A549 (cell line): Measurements from ENCODE around the gene MEGF6. TPM values are rescaled to one million over a fixed set of nuclear protein-coding genes. Genes with fewer than 3 reads are reported as not detected.

Experiments
- ATAC-seq, 2 experiments: fragments of 200-7000 bp in 1 of 2; fragments of >200 bp in 1 of 2; cut with Nextera tagmentation in 1 of 2; cut with Tn5 transposase in 1 of 2; 3 replicates each; pipeline versions ENCODE4 v1.8.0 to v1.9.1; 2018 to 2020; ENCODE audit warnings: mild to moderate bottlenecking in 1 of 2, moderate library complexity in 1 of 2
- CTCF ChIA-PET: fragments of 300-600 bp; sonication (Branson Sonifier 250); formaldehyde crosslinking; extraction: SDS; loops from one replicate; lab custom pipeline; 2021; ENCODE audit warnings: antibody characterized with exemption, inconsistent platforms; lab: Yijun Ruan, JAX
- POLR2A ChIA-PET: fragments of 350-600 bp; formaldehyde crosslinking; extraction: SDS; loops from one replicate; lab custom pipeline; 2021; ENCODE audit warnings: antibody characterized with exemption, inconsistent platforms; lab: Yijun Ruan, JAX
- DNase-seq, 2 experiments: peaks; one replicate each; pipeline versions ENCODE4 v3.0.0 to v3.0.0-alpha.2; 2011 to 2016; ENCODE audit warnings: low read depth in 1 of 2, low spot score in 1 of 2
- FAIRE-seq: peaks from 2 replicates; lab custom pipeline; 2011; peaks lifted over from hg19 to GRCh38; lab: Jason Lieb, UNC
- H3K27ac ChIP-seq, 2 experiments: fragments of >200 bp; sonication (Bioruptor Twin); formaldehyde crosslinking; 3 replicates each; pipeline ENCODE4 v1.5.1; 2016 to 2017
- H3K4me1 ChIP-seq: fragments of >200 bp; sonication (Bioruptor Twin); formaldehyde crosslinking; 3 replicates; pipeline ENCODE4 v1.6.1; 2016
- H3K4me2 ChIP-seq: fragments of >200 bp; sonication (Bioruptor Twin); formaldehyde crosslinking; 3 replicates; pipeline ENCODE4 v1.6.1; 2016
- H3K4me3 ChIP-seq: fragments of >200 bp; sonication (Bioruptor Twin); formaldehyde crosslinking; 3 replicates; pipeline ENCODE4 v1.5.1; 2016
- H3K9me3 ChIP-seq: fragments of >200 bp; sonication (Bioruptor Twin); formaldehyde crosslinking; 3 replicates; pipeline ENCODE4 v1.6.1; 2016
- BCL3 ChIP-seq: fragments of >200 bp; sonication (Bioruptor Twin); formaldehyde crosslinking; IDR thresholded peaks from 3 replicates; pipeline ENCODE4 v1.6.1; 2016
- CBX2 ChIP-seq: fragments of 200-600 bp; sonication (generic); IDR thresholded peaks from 2 replicates; pipeline ENCODE4 v1.6.1; 2016; ENCODE audit warnings: low read depth, mild to moderate bottlenecking, borderline replicate concordance
- CEBPB ChIP-seq, 2 experiments: fragments of >200 bp in 1 of 2; sonication (Bioruptor Twin) in 1 of 2; formaldehyde crosslinking in 1 of 2; IDR thresholded peaks; 2 replicates each; pipeline ENCODE4 v1.6.1; 2012 to 2016
- CHD2 ChIP-seq: fragments of 150-350 bp; IDR thresholded peaks from 2 replicates; pipeline ENCODE4 v1.6.1; 2014; ENCODE audit warnings: low read length; ENCODE audit not compliant: partially characterized antibody
- CHD4 ChIP-seq: fragments of 200-600 bp; sonication (generic); IDR thresholded peaks from 2 replicates; pipeline ENCODE4 v1.6.1; 2016; ENCODE audit warnings: antibody characterized with exemption, mild to moderate bottlenecking, borderline replicate concordance
- CTCF ChIP-seq: fragments of >200 bp; sonication (Bioruptor Twin); formaldehyde crosslinking; IDR thresholded peaks from 3 replicates; pipeline ENCODE4 v1.5.1; 2016
- EHF ChIP-seq: fragments of 250-450 bp; sonication (Bioruptor Pico); IDR thresholded peaks from 2 replicates; pipeline ENCODE4 v1.5.0; 2020; ENCODE audit warnings: mild to moderate bottlenecking
- ELK1 ChIP-seq: fragments of 150-350 bp; IDR thresholded peaks from 2 replicates; pipeline ENCODE4 v1.6.1; 2014; ENCODE audit warnings: low read depth, mild to moderate bottlenecking, low read length
- FOXS1 ChIP-seq: fragments of 250-450 bp; sonication (Bioruptor Pico); IDR thresholded peaks from 2 replicates; pipeline ENCODE4 v1.5.0; 2020; ENCODE audit warnings: mild to moderate bottlenecking, moderate library complexity
- GATA3 ChIP-seq: IDR thresholded peaks from 2 replicates; pipeline ENCODE4 v1.6.1; 2012; ENCODE audit warnings: borderline replicate concordance
- JUN ChIP-seq, 2 experiments: fragments of >200 bp; sonication (Bioruptor Twin); formaldehyde crosslinking; IDR thresholded peaks; 2 replicates in 1 of 2; 3 replicates in 1 of 2; pipeline ENCODE4 v1.6.1; 2016 to 2017
- MAX ChIP-seq: IDR thresholded peaks from 2 replicates; pipeline ENCODE4 v1.6.1; 2012
- PBX3 ChIP-seq: IDR thresholded peaks from 2 replicates; pipeline ENCODE4 v1.6.1; 2012
- PHF8 ChIP-seq: fragments of 200-600 bp; sonication (generic); IDR thresholded peaks from 2 replicates; pipeline ENCODE4 v1.6.1; 2016; ENCODE audit warnings: low read depth, mild to moderate bottlenecking, antibody characterized with exemption, moderate library complexity, borderline replicate concordance
- POLR2A ChIP-seq: IDR thresholded peaks from 2 replicates; pipeline ENCODE4 v1.6.1; 2012; ENCODE audit warnings: mild to moderate bottlenecking, low read length
- RAD21 ChIP-seq, 2 experiments: fragments of >200 bp in 1 of 2; sonication (Bioruptor Twin) in 1 of 2; formaldehyde crosslinking in 1 of 2; IDR thresholded peaks in 1 of 2; conservative IDR thresholded peaks in 1 of 2; 2 replicates in 1 of 2; 3 replicates in 1 of 2; pipeline ENCODE4 v1.6.1; 2012 to 2018; ENCODE audit warnings: inconsistent platforms in 1 of 2
- RARB ChIP-seq: fragments of 250-450 bp; sonication (Bioruptor Pico); IDR thresholded peaks from 2 replicates; pipeline ENCODE4 v1.8.0; 2021; ENCODE audit warnings: mild to moderate bottlenecking, moderate library complexity
- RFX5 ChIP-seq: fragments of 450-650 bp; IDR thresholded peaks from 2 replicates; pipeline ENCODE4 v1.7.1; 2014; ENCODE audit warnings: antibody characterized with exemption, mild to moderate bottlenecking, moderate library complexity
- SREBF2 ChIP-seq: fragments of 450-650 bp; IDR thresholded peaks from 2 replicates; pipeline ENCODE4 v1.6.1; 2014; ENCODE audit warnings: mild to moderate bottlenecking, moderate library complexity
- USF2 ChIP-seq: fragments of 450-650 bp; IDR thresholded peaks from 2 replicates; pipeline ENCODE4 v1.6.1; 2014; ENCODE audit warnings: antibody characterized with exemption
- ZC3H11A ChIP-seq: fragments of 450-650 bp; IDR thresholded peaks from 2 replicates; pipeline ENCODE4 v1.6.1; 2014; ENCODE audit warnings: antibody characterized with exemption, mild to moderate bottlenecking
- ZFP36 ChIP-seq: fragments of 450-650 bp; IDR thresholded peaks from 2 replicates; pipeline ENCODE4 v1.6.1; 2014; ENCODE audit warnings: borderline replicate concordance; ENCODE audit not compliant: partially characterized antibody
- ZNF302 ChIP-seq: fragments of 250-450 bp; sonication (Bioruptor Pico); IDR thresholded peaks from 2 replicates; pipeline ENCODE4 v1.9.0; 2021; ENCODE audit warnings: inconsistent platforms, mild to moderate bottlenecking, moderate library complexity
- ZSCAN20 ChIP-seq: fragments of 250-450 bp; sonication (Bioruptor Pico); IDR thresholded peaks from 2 replicates; pipeline ENCODE4 v1.8.0; 2022; ENCODE audit warnings: mild to moderate bottlenecking, moderate library complexity
- WGBS: methylation state at CpG from one replicate; pipeline ENCODE4 v1.1.6; 2017; ENCODE audit errors: missing lambda C conversion rate; 5-methylcytosine and 5-hydroxymethylcytosine counted together
- polyA plus RNA-seq, 4 experiments: library from polyadenylated mRNA; depleted of rRNA in 3 of 4; stranded (reverse); fragments of >200 nt; fragmentation: RNase III in 1 of 4; extraction: RNeasy Plus Mini Kit Qiagen cat#74134 plus additional on column Dnase treatment in 1 of 4; gene quantifications; 2 replicates in 3 of 4; 3 replicates in 1 of 4; pipeline ENCODE4 v1.2.3, GENCODE V29; 2011 to 2017

MEGF6 gene
- polyA plus RNA-seq, 2 of the 4 experiments (the other 2 are of a cell fraction) = 0.66 to 13.7 TPM

- H3K9me3 ChIP-seq = no peaks in the 10 kb centered on the region
- FAIRE-seq (no peak), ATAC-seq (peak; percentile 44 to 54; a peak in 5 of 6 replicates), DNase-seq (peak; percentile 36 to 37)
- H3K27ac ChIP-seq = peak overlapping the region; percentile 86 to 96
- ChIA-PET CTCF (interaction anchor here (7.0 kb wide), 1 partner anchor 173 kb away, joined by 102 read pairs; no protein-coding TSS in a partner anchor), POLR2A (no interaction called here)
- TF ChIP-seq GATA3 (no peak), CBX2 (no peak), ZSCAN20 (CRISPR knock-in tag) (no peak), JUN (IDR thresholded peaks at IDR 0.05) (no peak; a peak in 1 of 5 replicates), CTCF (no peak), FOXS1 (no peak), RFX5 (no peak), ELK1 (no peak), CHD4 (no peak), ZNF302 (no peak), RAD21 (conservative IDR thresholded peaks at IDR 0.05 in 1 of 2, IDR thresholded peaks at IDR 0.05 in 1 of 2) (no peak), ZFP36 (no peak)
- 26% methylated on average over 8 of the region's 71 CpGs for WGBS
- peak overlapping the region; percentile 92 for H3K4me3 ChIP-seq
- H3K4me1 ChIP-seq = peaks cover 6% of the 10 kb centered on the region; the same call in 1 of the 3 replicates
- peak overlapping the region; percentile 87 for H3K4me2 ChIP-seq
Measured at GRCh38 chr1:3625151-3625907, 14.0 kb upstream of the MEGF6 start.

- peaks cover 6% of the 10 kb centered on the region; the same call in 1 of the 3 replicates for H3K4me1 ChIP-seq
- ChIA-PET POLR2A (no interaction called here), CTCF (interaction anchor here (5.8 to 7.0 kb wide), 2 partner anchors 134 to 172 kb away, joined by 58 to 102 read pairs; no protein-coding TSS in a partner anchor)
- H3K9me3 ChIP-seq = no peaks in the 10 kb centered on the region
- peak within 1 kb of the TSS; percentile 86 to 96 for H3K27ac ChIP-seq
- peak; percentile 90 to 93 for DNase-seq
- peak within 1 kb of the TSS; percentile 92 for H3K4me3 ChIP-seq
- peak within 1 kb of the TSS; percentile 87 for H3K4me2 ChIP-seq
- WGBS = 4% methylated on average over 27 of the region's 108 CpGs
- TF ChIP-seq MAX (peak; percentile 53), EHF (CRISPR knock-in tag) (no peak), BCL3 (0 out of 3 replicates have a peak, but pooled peaks have one; percentile 42), PHF8 (peak; percentile 50; the same call in 1 of the 2 replicates), SREBF2 (no peak), CEBPB (IDR thresholded peaks at IDR 0.05) (no peak), PBX3 (peak; percentile 67; the same call in 1 of the 2 replicates), ZC3H11A (no peak), POLR2A (peak; percentile 63), USF2 (peak; percentile 63), CHD2 (peak; percentile 23), JUN (IDR thresholded peaks at IDR 0.05) (peak in 1 of 2 experiments; percentile 54; a peak in 1 of 5 replicates), RARB (no peak)
- peak; percentile 87 to 94 for ATAC-seq
- no peak for FAIRE-seq
Measured at GRCh38 chr1:3624200-3625136, 13.2 kb upstream of the MEGF6 start, which contains the start of gene TPRG1L. Gene TPRG1L, plus strand, starts transcription at chr1:3625015. Its CDS starts 58 bp downstream, at chr1:3625073.
